Stimulated activated CD8-positive, alpha-beta memory T cell treated with anti-CD3 and anti-CD28 coated beads, Interleukin-15, amount 100 ng/mL, for 48 hours (primary cell): Measurements from ENCODE around the gene DAZAP1.
"Not testable (repeated sequence)": the region's sequence is repeated elsewhere in the genome, so short reads cannot be mapped to it uniquely, and the experiment has no call there.

Source experiments
- DNase-seq, 2 donors: peaks; one replicate each; pipeline ENCODE4 v3.0.0-alpha.2; 2020; ENCODE audit warnings: low read depth in 2 of 2

DAZAP1 gene

DNA sequence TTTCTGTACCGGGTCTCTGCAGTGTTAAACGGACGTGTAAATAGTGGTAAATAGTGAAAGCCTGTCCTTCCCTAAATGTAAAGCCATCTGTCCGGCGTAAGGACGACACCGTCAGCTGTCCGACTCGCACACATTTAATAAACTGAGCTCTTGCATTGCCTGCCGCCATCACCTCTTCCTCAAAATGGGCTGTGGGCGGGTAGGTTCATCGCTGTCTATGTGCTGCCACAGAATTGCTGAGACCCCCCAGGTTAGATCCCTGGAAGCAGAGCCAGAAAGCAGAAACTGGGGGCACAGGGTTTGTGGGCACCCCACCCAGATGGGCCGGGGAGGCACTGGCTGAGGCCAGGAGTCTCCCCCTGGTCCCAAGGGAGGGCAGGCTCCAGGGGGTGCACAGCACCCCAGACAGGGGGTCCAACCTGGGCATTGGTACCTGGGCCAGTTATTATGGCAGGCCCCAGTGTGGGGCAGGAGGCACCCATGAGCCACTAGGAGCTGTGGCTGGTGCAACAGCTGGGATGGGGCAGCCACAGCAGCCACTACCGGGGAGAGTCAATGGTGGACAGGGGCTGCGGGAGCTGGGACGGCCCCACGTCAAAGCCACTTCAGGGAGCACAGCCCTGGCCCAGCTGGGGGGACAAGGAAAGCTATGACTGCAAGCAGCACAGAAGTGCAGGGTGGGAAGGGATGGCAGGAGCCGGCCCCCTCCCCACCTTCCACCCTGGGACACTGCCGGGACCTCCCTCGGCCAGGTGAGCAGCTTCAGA, 65.9 kb downstream of the DAZAP1 start:
- DNase-seq: no peak

DNA sequence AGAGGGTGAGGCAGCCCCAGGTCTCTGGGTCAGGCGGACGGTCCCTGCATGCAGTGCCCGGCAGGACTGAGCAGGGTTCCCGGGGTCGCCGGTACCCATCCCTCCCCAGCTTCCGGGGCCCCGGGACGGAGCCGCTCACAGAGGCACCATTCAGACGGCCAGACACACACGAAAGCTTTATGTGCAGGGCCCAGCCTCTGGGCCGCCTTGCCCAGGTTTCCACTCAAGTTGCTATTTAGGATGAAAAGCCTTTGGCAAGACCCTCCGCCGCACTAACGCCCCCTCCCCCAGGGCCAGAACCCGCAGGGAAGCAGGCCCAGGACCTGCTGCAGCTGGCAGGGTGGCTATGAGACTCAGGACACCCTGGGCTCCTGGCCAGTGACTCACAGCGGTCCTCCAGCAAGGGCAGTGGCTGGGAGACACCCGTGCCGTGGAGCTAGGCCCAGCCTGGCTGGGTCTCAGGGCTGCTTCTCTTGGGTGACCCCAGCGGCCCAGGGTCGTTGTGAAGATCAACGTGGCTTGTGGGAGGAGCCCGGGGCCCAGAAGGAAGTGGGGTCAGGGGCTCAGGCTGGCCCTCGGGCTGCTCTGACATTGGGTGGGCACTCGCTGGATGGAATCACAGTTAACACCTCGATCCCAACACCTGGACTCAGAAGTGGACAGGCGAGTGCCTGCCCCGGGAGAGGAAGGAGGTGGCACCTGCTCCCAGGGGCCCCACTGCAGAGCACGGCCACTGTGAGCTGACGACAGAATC, 66.8 kb downstream of the DAZAP1 start:
- no peak for DNase-seq

DNA sequence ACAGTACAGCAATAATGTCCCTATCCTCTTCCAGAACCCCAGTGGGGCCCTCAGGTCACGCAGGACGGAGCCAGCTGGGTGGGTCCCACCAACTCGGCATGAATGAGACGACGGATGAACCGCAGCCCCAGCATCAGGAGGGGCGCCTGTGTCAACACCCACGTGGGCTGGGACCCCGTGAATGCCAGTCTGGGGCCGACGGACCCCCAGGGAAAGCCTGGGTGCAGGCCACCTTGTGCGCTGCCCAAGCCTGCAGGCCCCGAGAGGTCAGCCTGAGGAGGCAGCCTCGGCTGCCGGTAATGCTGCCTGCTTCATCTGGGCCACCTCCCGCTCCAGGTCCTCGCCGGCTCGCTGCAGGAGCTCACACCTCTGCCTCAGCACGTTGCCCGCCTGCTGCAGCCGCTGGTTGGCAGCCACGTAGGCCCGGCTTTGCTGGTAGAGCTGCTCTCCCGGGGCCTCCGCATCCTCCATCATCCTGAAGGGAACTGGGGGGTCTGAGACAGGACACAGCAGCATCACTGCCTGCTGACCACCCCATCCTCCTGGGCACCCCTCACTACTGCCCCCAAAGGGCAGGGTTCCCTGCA, 67.5 kb downstream of the DAZAP1 start:
- DNase-seq: no peak

DNA sequence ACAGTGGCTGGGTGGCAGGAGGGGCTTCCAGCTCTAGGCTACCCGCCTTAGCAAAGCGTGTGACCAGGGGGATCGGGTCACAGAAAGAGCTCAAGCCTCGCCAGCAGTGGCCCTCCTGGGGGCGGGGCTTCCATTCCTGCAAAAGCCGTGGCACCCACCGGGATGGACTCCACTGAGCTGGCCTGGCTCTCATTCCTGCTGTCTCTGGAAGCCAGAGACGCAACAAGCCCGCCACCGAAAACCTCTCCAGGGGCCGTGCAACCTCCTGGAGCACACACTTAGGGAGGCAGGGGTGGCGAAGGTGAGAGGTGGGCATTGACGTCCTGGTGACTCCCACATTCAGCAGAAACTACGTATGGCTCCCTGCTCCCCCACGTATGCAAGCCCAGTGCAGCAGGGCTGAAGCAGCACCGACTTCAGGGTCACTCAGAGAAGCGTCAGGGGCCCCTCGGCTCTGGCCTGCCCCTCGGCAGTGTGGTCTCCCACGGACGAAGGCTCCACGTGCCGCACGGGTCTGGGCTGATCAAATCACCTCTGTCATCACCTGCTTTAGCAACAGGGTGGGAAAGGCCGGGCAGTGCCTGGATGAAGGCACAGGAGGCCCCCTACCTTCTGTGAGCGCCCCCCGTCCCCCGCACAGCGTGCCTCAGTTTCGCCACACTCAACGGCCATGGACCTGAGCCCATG, 68.5 kb downstream of the DAZAP1 start:
- DNase-seq: no peak

DNA sequence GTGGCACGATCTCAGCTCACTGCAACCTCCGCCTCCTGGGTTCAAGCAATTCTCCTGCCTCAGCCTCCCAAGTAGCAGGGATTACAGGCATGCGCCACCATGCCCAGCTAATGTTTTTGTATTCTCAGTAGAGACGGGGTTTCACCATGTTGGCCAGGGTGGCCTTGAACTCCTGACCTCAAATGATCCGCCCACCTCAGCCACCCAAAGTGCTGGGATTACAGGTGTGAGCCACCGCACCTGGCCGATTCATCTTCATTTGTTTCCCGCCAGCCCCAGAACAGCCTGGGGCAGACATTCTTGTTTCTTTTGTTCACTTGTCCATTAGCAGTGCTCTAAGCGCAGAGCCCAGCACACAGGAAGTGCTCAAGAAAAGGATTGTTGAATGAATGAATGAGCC, 69.7 kb downstream of the DAZAP1 start:
- not testable (repeated sequence) for DNase-seq

DNA sequence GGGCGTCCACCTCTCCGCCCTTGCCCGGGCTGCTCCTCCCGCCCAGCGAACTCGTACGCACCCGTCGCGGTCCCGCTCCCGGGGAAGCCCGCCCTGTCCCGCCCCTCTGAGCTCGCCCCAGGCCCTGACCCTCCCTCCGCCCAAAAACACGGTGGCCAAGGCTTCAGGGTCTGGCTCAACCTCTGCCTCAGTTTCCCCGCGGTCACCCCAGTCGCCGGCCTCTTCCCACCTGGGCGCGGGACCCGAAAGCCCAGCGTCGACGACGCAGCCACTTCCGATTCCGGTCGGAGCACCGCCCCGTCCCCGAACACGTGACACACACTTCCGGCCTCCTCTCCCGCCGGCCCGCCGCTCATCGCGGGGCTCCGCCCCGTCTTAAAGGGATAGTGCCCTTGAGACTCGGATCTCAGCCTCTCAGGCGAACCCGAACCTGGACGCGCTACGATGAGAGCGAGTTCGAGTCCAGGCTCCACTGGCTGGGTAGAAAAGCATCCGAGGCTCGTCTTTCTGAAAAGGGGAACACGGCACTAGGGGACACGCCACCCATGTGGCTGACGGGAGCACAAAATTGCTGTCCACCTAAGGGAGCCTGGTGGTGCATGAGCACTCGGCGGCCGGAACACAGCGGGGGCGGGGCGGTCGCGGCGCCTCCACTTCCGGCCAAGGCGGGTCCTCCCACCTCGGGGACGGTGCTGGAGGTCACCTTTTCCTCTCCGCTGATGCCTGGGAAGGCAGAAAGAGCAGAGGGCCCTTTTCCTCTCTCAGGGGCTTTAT, 71.7 kb downstream of the DAZAP1 start, which contains the start of gene C19orf25:
TSS of gene C19orf25 (minus strand) at position 282 of the 774 bp plus-strand sequence. CDS start 312 bp downstream, outside the sequence.
- DNase-seq: peak; percentile 88 to 92

DNA sequence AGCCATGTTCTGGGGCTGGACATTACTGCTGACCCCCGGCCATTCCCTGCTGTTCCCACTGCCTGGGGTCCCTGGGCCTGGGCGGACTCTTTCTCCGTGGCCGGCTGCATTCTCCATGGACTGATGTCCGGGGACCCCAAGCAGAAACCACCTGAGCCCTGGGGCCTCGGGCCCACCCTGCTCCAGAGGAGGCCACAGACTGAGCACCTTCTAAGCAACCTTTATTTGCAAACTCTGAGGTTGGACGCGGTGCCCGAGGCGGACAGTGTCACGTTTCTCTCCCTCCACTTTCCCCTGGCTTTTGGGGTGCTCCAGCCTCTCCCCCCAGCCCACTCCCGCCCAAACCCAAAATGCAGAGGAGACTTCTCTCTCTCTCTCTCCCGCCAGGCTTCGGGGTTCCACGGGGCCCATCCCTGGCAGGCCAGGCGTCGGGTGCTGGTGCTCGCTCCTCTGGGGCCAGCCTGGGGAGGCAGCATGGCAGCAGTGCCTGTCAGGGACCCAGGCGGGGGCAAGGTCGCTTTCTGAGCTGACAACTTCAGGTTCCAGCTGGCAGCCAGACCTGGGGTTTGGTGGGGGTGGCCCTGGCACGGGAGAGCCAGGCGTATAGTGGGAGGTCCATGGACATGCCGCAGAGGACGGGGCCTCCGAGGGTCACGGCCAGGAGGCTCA, 74.0 kb downstream of the DAZAP1 start:
- no peak for DNase-seq

DNA sequence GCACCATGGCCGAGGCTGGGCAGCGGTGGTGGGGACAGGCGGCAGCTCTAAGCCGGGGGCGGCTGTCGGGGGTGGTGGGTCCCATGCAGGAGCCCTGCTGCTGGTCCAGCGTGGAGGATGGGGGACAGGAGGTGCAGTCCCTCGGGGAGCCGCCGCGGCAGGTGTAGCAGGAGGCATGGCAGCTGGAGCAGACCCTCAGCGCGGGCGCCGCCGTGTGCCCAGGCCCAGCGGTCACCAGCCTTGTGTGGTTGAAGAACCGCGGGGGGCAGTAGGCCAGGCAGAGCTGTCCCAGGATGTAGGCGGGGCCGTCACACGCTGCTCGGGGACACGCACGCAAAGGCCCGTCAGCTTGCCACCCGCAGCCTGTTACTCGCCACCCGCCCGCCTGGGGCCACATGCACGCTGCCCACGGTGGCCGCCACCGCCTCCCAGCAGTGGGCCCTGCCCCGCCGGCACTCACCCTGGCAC, 74.5 kb downstream of the DAZAP1 start:
- DNase-seq: no peak

DNA sequence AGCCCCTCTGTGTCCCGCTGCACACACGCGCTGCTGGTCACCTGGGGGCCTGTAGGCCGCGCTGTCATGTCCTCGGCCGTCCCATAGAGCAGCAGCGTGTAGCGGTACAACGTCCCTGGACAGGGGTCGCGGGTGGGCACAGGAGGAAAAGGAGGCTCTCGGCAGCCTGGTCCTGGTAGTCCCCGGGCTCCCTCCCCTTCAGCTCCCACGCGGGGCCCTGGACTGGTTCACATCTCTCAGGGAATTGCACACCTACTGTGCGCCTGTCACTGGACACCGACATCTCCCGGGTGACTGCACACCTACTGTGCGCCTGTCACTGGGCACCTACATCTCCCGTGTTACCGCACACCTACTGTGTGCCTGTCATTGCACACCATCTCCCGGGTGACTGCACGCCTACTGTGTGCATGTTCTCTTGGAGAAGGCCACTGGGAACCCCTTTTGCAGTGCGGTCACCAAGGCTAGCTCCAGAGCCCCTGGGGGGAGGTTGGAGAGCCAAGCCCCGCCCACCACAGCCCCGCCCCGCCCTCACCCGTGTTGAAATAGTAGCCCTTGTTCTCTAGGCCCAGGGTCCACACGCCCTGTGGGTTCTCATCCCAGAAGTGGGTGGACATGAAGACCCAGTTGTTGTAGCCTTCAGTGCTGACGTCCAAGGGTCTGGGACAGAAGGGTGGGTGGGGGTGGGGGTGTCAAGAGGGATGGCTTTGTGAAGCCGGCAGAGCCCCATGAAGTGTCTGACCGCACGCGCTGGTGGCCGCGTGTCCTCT, 75.2 kb downstream of the DAZAP1 start:
- no peak for DNase-seq

DNA sequence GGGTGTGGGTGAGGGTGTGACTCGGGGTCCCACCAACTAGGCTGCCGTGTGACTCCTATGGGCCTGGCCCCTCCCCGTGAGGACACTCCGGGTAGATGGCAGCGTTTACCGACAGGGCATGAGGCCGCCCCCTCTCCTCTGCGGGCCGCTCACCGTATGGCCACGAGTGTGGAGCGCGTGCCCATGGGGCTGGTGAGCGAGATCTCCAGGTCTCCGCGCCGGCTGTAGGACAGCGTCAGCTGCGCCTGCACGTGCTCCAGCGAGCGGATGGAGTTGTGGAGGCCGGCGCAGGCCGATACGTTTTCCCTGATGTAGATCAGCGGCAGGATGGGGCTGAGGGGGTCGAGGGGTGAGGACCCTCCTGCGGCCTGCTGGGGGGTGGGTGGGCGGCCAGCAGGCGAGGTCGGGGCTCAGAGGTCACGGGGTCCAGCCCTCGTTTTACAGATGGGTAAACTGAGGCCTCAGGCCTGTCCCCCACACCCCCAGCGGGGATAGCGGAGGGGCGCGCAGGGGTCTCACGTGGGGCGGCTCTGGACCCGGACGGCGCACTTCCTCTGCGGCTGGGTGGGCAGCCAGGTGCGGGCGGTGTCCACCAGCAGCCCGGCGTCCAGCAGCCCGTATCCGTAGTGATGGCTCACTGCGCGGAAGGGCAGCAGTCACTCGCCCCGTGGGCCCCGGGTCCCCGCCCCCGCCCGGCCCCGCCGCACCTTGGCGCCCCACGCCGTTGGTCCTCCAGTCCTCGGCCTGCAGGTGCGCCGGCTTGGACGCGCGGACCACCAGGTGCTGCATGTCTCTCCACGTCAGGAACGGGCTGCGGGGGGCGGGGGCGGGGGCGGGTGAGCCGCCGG, 76.0 kb downstream of the DAZAP1 start:
- no peak for DNase-seq

DNA sequence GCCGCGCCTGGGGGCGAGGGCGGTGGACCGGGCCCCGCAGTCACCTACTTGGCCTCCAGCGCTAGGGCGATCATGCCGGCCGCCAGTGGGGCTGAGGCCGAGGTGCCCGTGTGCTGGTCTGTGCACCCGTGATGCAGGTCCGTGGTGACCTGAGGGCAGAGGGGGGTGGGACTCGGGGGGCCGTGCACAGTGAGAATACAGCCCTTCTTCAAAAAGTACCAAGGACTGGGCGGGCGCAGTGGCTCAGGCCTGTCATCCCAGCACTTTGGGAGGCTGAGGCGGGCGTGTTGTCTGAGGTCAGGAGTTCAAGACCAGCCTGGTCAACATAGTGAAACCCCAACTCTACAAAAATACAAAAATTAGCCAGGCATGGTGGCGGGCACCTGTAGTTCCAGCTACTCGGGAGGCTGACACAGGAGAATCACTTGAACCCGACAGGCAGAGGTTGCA, 76.6 kb downstream of the DAZAP1 start:
- DNase-seq: no peak
